H1 (cell line): ENCODE data around the gene TM2D1. TPM values are rescaled to one million over a fixed set of nuclear protein-coding genes. Genes with fewer than 3 reads are reported as not detected.

Experiments used
- CTCF ChIA-PET: fragments of 300-600 bp; sonication (Branson Sonifier 250); formaldehyde crosslinking; loops from one replicate; lab custom pipeline; 2021; ENCODE audit not compliant: partially characterized antibody; lab: Charles Lee
- POLR2A ChIA-PET: fragments of 300-600 bp; sonication (Branson Sonifier 250); formaldehyde crosslinking; loops from one replicate; lab custom pipeline; 2021; ENCODE audit warnings: inconsistent platforms; ENCODE audit not compliant: partially characterized antibody; lab: Charles Lee
- DNase-seq, 2 experiments: peaks; one replicate each; pipeline versions ENCODE4 v3.0.0 to v3.0.0-alpha.2; 2010 to 2022; ENCODE audit warnings: low spot score in 2 of 2, low read depth in 1 of 2, mixed read lengths in 1 of 2
- FAIRE-seq: peaks from 2 replicates; lab custom pipeline; 2011; peaks lifted over from hg19 to GRCh38; lab: Jason Lieb, UNC
- H2AFZ ChIP-seq: 2 replicates; pipeline ENCODE4 v1.8.1; 2012; ENCODE audit warnings: low read length, inconsistent platforms
- H2AK5ac ChIP-seq: 2 replicates; pipeline ENCODE4 v1.6.1; 2013; ENCODE audit warnings: low read depth, low read length
- H2BK120ac ChIP-seq: replicated peaks from 2 replicates; pipeline ENCODE3; 2013; ENCODE audit warnings: low read depth, low read length, inconsistent platforms
- H2BK12ac ChIP-seq: 2 replicates; pipeline ENCODE4 v1.6.1; 2013; ENCODE audit warnings: low read depth, low read length
- H2BK15ac ChIP-seq: 2 replicates; pipeline ENCODE4 v1.6.1; 2013; ENCODE audit warnings: low read length
- H2BK20ac ChIP-seq: 2 replicates; pipeline ENCODE4 v1.6.1; 2013; ENCODE audit warnings: low read length
- H2BK5ac ChIP-seq: 2 replicates; pipeline ENCODE4 v1.6.1; 2013; ENCODE audit warnings: low read depth, low read length
- H3K14ac ChIP-seq: 2 replicates; pipeline ENCODE4 v1.6.1; 2013; ENCODE audit warnings: inconsistent platforms; ENCODE audit not compliant: insufficient read length
- H3K18ac ChIP-seq: 2 replicates; pipeline ENCODE4 v1.6.1; 2013; ENCODE audit warnings: low read length; ENCODE audit errors: extremely low read depth
- H3K23ac ChIP-seq: 2 replicates; pipeline ENCODE4 v1.6.1; 2013; ENCODE audit warnings: inconsistent platforms; ENCODE audit not compliant: insufficient read length
- H3K23me2 ChIP-seq: 2 replicates; pipeline ENCODE4 v1.6.1; 2013; ENCODE audit warnings: low read depth, low read length
- H3K27ac ChIP-seq: 2 replicates; pipeline ENCODE4 v1.6.1; 2011; ENCODE audit warnings: low read depth, low read length, inconsistent platforms
- H3K27me3 ChIP-seq, 4 experiments: replicated peaks in 1 of 4; 1 replicate in 1 of 4; 2 replicates in 3 of 4; pipeline versions ENCODE4 v1.6.1 to v1.8.1; 2011 to 2013; ENCODE audit warnings: low read length in 3 of 4, mild to moderate bottlenecking in 3 of 4, inconsistent platforms in 2 of 4, mixed read lengths in 2 of 4, moderate library complexity in 1 of 4; ENCODE audit not compliant: control insufficient read depth in 3 of 4, insufficient read depth in 3 of 4; ENCODE audit errors: extremely low read depth in 1 of 4
- H3K36me3 ChIP-seq, 4 experiments: 2 replicates each; pipeline versions ENCODE4 v1.6.1 to v1.8.1; 2011 to 2013; ENCODE audit warnings: mild to moderate bottlenecking in 4 of 4, low read length in 3 of 4, moderate library complexity in 2 of 4, control low read depth in 1 of 4, inconsistent platforms in 1 of 4; ENCODE audit not compliant: insufficient read depth in 4 of 4, control insufficient read depth in 2 of 4
- H3K4ac ChIP-seq: replicated peaks from 2 replicates; pipeline ENCODE3; 2013; ENCODE audit warnings: low read length, low read depth, mixed read lengths, inconsistent platforms; ENCODE audit not compliant: insufficient read length
- H3K4me1 ChIP-seq, 4 experiments: replicated peaks in 1 of 4; 1 replicate in 1 of 4; 2 replicates in 3 of 4; pipeline versions ENCODE4 v1.6.1 to v1.8.1; 2011 to 2013; ENCODE audit warnings: low read length in 3 of 4, inconsistent platforms in 2 of 4, mixed read lengths in 1 of 4; ENCODE audit not compliant: insufficient read depth in 4 of 4, control insufficient read depth in 3 of 4
- H3K4me2 ChIP-seq, 2 experiments: 2 replicates each; pipeline versions ENCODE4 v1.6.1 to v1.8.1; 2011 to 2013; ENCODE audit warnings: low read depth in 2 of 2, low read length in 2 of 2, control low read depth in 1 of 2, inconsistent platforms in 1 of 2, mild to moderate bottlenecking in 1 of 2; ENCODE audit not compliant: insufficient read depth in 1 of 2
- H3K4me3 ChIP-seq, 4 experiments: fragments of 200-600, 300-600 bp in 1 of 4; sonication (generic), shearing (Covaris generic), sonication (Bioruptor Twin) in 1 of 4; 2 replicates each; pipeline versions ENCODE4 v1.5.1 to v1.8.1; 2011 to 2016; ENCODE audit warnings: low read length in 4 of 4, low read depth in 3 of 4, control low read depth in 2 of 4, inconsistent platforms in 2 of 4, mild to moderate bottlenecking in 2 of 4, mixed read lengths in 1 of 4, moderate library complexity in 1 of 4; ENCODE audit not compliant: insufficient read depth in 2 of 4; ENCODE audit errors: extremely low read depth in 1 of 4
- H3K56ac ChIP-seq: replicated peaks from 2 replicates; pipeline ENCODE3; 2013; ENCODE audit warnings: low read depth, mild to moderate bottlenecking, mixed read lengths, low read length, inconsistent platforms; ENCODE audit not compliant: insufficient read length
- H3K79me1 ChIP-seq: 2 replicates; pipeline ENCODE4 v1.6.1; 2013; ENCODE audit warnings: low read depth, low read length, control low read depth
- H3K79me2 ChIP-seq, 2 experiments: 2 replicates each; pipeline versions ENCODE4 v1.6.1 to v1.8.1; 2012 to 2013; ENCODE audit warnings: low read length in 2 of 2, mild to moderate bottlenecking in 2 of 2, inconsistent platforms in 1 of 2; ENCODE audit not compliant: insufficient read depth in 2 of 2, control insufficient read depth in 1 of 2
- H3K9ac ChIP-seq, 4 experiments: replicated peaks in 1 of 4; 1 replicate in 1 of 4; 2 replicates in 3 of 4; pipeline versions ENCODE4 v1.6.1 to v1.8.1; 2011 to 2013; ENCODE audit warnings: low read depth in 3 of 4, low read length in 3 of 4, control low read depth in 2 of 4, mild to moderate bottlenecking in 2 of 4, moderate library complexity in 2 of 4, inconsistent platforms in 1 of 4; ENCODE audit errors: extremely low read depth in 1 of 4
- H3K9me3 ChIP-seq, 2 experiments: 2 replicates each; pipeline versions ENCODE4 v1.6.1 to v1.8.1; 2012 to 2013; ENCODE audit warnings: mild to moderate bottlenecking in 2 of 2, moderate library complexity in 2 of 2, control low read depth in 1 of 2, inconsistent platforms in 1 of 2, low read depth in 1 of 2, low read length in 1 of 2, mixed read lengths in 1 of 2; ENCODE audit not compliant: insufficient read depth in 2 of 2
- H4K20me1 ChIP-seq, 2 experiments: replicated peaks in 1 of 2; 2 replicates each; pipeline versions ENCODE3 to v1.8.1; 2011 to 2013; ENCODE audit warnings: inconsistent platforms in 2 of 2, low read length in 2 of 2, mild to moderate bottlenecking in 1 of 2; ENCODE audit not compliant: insufficient read depth in 2 of 2, control insufficient read depth in 1 of 2
- H4K5ac ChIP-seq: 2 replicates; pipeline ENCODE4 v1.6.1; 2013; ENCODE audit warnings: low read length, low read depth, mixed read lengths, inconsistent platforms; ENCODE audit not compliant: insufficient read length
- H4K8ac ChIP-seq: 2 replicates; pipeline ENCODE4 v1.8.0; 2013; ENCODE audit warnings: mild to moderate bottlenecking, moderate library complexity, low read length, inconsistent platforms; ENCODE audit not compliant: insufficient read depth; ENCODE audit errors: extremely low read depth
- H4K91ac ChIP-seq: replicated peaks from 2 replicates; pipeline ENCODE3; 2013; ENCODE audit warnings: low read length, mixed read lengths, inconsistent platforms; ENCODE audit not compliant: insufficient read length
- ASH2L ChIP-seq: fragments of 200-600, 300-600 bp; sonication (generic); IDR thresholded peaks from one replicate; pipeline ENCODE4 v1.7.1; 2017; ENCODE audit warnings: low read length
- KDM4A ChIP-seq: IDR thresholded peaks from one replicate; pipeline ENCODE4 v1.7.1; 2012; ENCODE audit warnings: low read depth, mild to moderate bottlenecking, moderate library complexity, low read length, inconsistent platforms; ENCODE audit not compliant: severe bottlenecking
- MAFK ChIP-seq: IDR thresholded peaks from 2 replicates; pipeline ENCODE4 v1.6.1; 2012; ENCODE audit warnings: low read depth, mild to moderate bottlenecking, improper control_type of control experiment, low read length
- SP4 ChIP-seq: IDR thresholded peaks from 2 replicates; pipeline ENCODE4 v1.6.1; 2012; ENCODE audit warnings: low read length, inconsistent platforms
- TAF1 ChIP-seq: IDR thresholded peaks from 2 replicates; pipeline ENCODE4 v1.6.1; 2011; ENCODE audit warnings: mild to moderate bottlenecking, low read depth, low read length
- TEAD4 ChIP-seq: IDR thresholded peaks from 2 replicates; pipeline ENCODE4 v1.6.1; 2012; ENCODE audit warnings: low read depth, low read length, inconsistent platforms, mixed read lengths
- ZNF274 ChIP-seq: IDR thresholded peaks from 2 replicates; pipeline ENCODE4 v1.7.0; 2012; ENCODE audit warnings: low read length, borderline replicate concordance; ENCODE audit errors: extremely low read depth
- WGBS, 2 experiments: shearing (Covaris generic) in 1 of 2; methylation state at CpG; one replicate each; pipeline versions ENCODE4 v1.1.6 to v1.1.7; 2013 to 2015; ENCODE audit warnings: low lambda C conversion rate in 2 of 2, mixed read lengths in 2 of 2, inconsistent platforms in 1 of 2, low coverage in 1 of 2, missing lambda C conversion rate in 1 of 2; ENCODE audit not compliant: insufficient replicate concordance in 2 of 2, insufficient coverage in 1 of 2, insufficient read length in 1 of 2; ENCODE audit errors: extremely low coverage in 1 of 2, missing lambda C conversion rate in 1 of 2; 5-methylcytosine and 5-hydroxymethylcytosine counted together
- polyA plus RNA-seq, 7 experiments: library from polyadenylated mRNA; depleted of rRNA in 3 of 7; stranded (reverse) in 5 of 7; unstranded in 2 of 7; fragments of >200 nt in 5 of 7; fragments of 200-250 nt in 2 of 7; gene quantifications; 1 replicate in 5 of 7; 2 replicates in 1 of 7; 4 replicates in 1 of 7; pipeline versions ENCODE4 v1.2.1 to v1.2.3, GENCODE V29; 2011 to 2013; ENCODE audit warnings: missing spikeins in 2 of 7, mixed read lengths in 2 of 7
- total RNA-seq: library from RNA; stranded (reverse); fragmentation: NEBNext Ultra II Directional; extraction: Animal tissue kit (Norgen Biotek cat#: 25700); gene quantifications from 2 replicates; pipeline ENCODE4 v1.2.1, GENCODE V29; 2021
- TF ChIP-seq, protein P1 (sequence below): IDR thresholded peaks from 2 replicates; pipeline ENCODE4 v1.6.1; 2012; ENCODE audit warnings: low read length, inconsistent platforms

The TM2D1 gene
- total and polyA plus RNA-seq, 2 of the 8 experiments (the other 6 are each of a cell fraction or from before 2014, with no cell fraction given) = 17.7 to 20.5 TPM

DNA sequence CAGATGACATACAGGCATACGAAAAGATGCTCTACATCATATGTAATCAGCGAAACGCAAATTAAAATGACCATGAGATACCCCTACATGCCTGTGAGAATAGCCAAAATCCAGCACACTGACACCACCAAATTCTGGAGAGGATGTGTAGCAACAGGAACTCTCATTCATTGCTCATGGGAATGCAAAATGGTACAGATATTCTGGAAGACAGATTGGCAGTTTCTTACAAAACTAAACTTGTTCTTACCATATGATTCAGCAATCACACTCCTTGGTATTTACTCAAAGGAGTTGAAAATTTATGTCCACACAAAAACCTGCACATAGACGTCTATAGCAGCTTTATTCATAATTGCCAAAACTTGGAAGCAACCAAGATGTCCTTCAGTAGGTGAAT lies 52.6 kb downstream of the TM2D1 start:
- Histone ChIP-seq H3K23ac (no peak overlapping the region), H2BK5ac (no peak overlapping the region), H3K23me2 (no peaks in the 10 kb centered on the region), H2AK5ac (no peak overlapping the region), H2BK12ac (no peak overlapping the region), H4K5ac (no peak overlapping the region), H3K27ac (no peak overlapping the region), H2AFZ (no peak overlapping the region), H3K4me2 (no peak overlapping the region), H2BK20ac (no peak overlapping the region), H3K4me3 (no peak overlapping the region), H3K9me3 (no peaks in the 10 kb centered on the region), H3K18ac (no peak overlapping the region), H4K20me1 (no peaks in the 10 kb centered on the region), H4K91ac (no peak overlapping the region), H3K4me1 (no peaks in the 10 kb centered on the region), H2BK15ac (no peak overlapping the region), H3K4ac (no peak overlapping the region), H3K79me1 (no peaks in the 10 kb centered on the region), H3K79me2 (no peaks in the 10 kb centered on the region), H4K8ac (no peak overlapping the region), H3K9ac (no peak overlapping the region), H3K14ac (no peak overlapping the region), H3K36me3 (no peaks in the 10 kb centered on the region), H3K56ac (no peak overlapping the region), H2BK120ac (no peak overlapping the region), H3K27me3 (no peaks in the 10 kb centered on the region; a peak in 1 of 7 replicates)
- POLR2A ChIA-PET = no interaction called here
- CTCF ChIA-PET = interaction anchor here (0.6 kb wide), 1 partner anchor 584 kb away, joined by 3 read pairs; no protein-coding TSS in a partner anchor
- DNase-seq (no peak), FAIRE-seq (no peak)
- TF ChIP-seq ASH2L = no peak
- TF ChIP-seq ZNF274 = no peak
- TF ChIP-seq TEAD4 = no peak
- no peak for TF ChIP-seq KDM4A
- TF ChIP-seq, protein P1, sequence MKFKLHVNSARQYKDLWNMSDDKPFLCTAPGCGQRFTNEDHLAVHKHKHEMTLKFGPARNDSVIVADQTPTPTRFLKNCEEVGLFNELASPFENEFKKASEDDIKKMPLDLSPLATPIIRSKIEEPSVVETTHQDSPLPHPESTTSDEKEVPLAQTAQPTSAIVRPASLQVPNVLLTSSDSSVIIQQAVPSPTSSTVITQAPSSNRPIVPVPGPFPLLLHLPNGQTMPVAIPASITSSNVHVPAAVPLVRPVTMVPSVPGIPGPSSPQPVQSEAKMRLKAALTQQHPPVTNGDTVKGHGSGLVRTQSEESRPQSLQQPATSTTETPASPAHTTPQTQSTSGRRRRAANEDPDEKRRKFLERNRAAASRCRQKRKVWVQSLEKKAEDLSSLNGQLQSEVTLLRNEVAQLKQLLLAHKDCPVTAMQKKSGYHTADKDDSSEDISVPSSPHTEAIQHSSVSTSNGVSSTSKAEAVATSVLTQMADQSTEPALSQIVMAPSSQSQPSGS = no peak
- TF ChIP-seq SP4 = no peak
- TF ChIP-seq MAFK = no peak
- no peak for TF ChIP-seq TAF1
- 89% methylated on average over 4 of the region's 4 CpGs; no CpG with 5 or more reads in 1 of the 2 experiments for WGBS, 2 experiments
